ENCODE results near the gene CR1.
A peak's percentile ranks its signal among the peaks of the same experiment; 100 is the strongest.
"Not testable (repeated sequence)": the region's sequence is repeated elsewhere in the genome, so short reads cannot be mapped to it uniquely, and the experiment has no call there.

Gene CR1

GRCh38 chr1:207645635-207646081 is 149.7 kb downstream of the CR1 start:
- DNase-seq: no peak

GRCh38 chr1:207646171-207646570 is 150.2 kb downstream of the CR1 start:
- DNase-seq: no peak

- DNase-seq: no peak
Observed at GRCh38 chr1:207646944-207647579, 151.1 kb downstream of the CR1 start.

GRCh38 chr1:207647671-207648333 is 151.8 kb downstream of the CR1 start:
- no peak for DNase-seq

- no peak for DNase-seq
Observed at GRCh38 chr1:207648334-207649209, 152.6 kb downstream of the CR1 start.

GRCh38 chr1:207649210-207649753 is 153.3 kb downstream of the CR1 start:
- DNase-seq: no peak

GRCh38 chr1:207649865-207650580 is 154.1 kb downstream of the CR1 start:
- DNase-seq: no peak

- DNase-seq: no peak
Observed at GRCh38 chr1:207651583-207651982, 155.6 kb downstream of the CR1 start.

GRCh38 chr1:207654320-207654719 is 158.4 kb downstream of the CR1 start:
- DNase-seq: no peak

GRCh38 chr1:207658408-207658807 is 162.5 kb downstream of the CR1 start:
- no peak for DNase-seq

- no peak for DNase-seq
Observed at GRCh38 chr1:207658904-207659485, 163.0 kb downstream of the CR1 start.

- DNase-seq: peak in 1 of 2 experiments; percentile 2
Observed at GRCh38 chr1:207659545-207660153, 163.7 kb downstream of the CR1 start.

- DNase-seq: not testable (repeated sequence)
Observed at GRCh38 chr1:207661420-207661819, 165.5 kb downstream of the CR1 start.

- DNase-seq: no peak
Observed at GRCh38 chr1:207666342-207666741, 170.4 kb downstream of the CR1 start.

- no peak for DNase-seq
Observed at GRCh38 chr1:207669528-207670009, 173.6 kb downstream of the CR1 start.

GRCh38 chr1:207670192-207670591 is 174.2 kb downstream of the CR1 start:
- no peak for DNase-seq

GRCh38 chr1:207670997-207671396 is 175.0 kb downstream of the CR1 start:
- no peak for DNase-seq

- peak; percentile 31 to 77 for DNase-seq
Observed at GRCh38 chr1:207672522-207673130, 176.7 kb downstream of the CR1 start.

- no peak for DNase-seq
Observed at GRCh38 chr1:207673399-207673798, 177.4 kb downstream of the CR1 start.

- DNase-seq: no peak
Observed at GRCh38 chr1:207676153-207676552, 180.2 kb downstream of the CR1 start.
